ENCODE measurements around the gene GABBR2. TPM values are rescaled to one million over a fixed set of nuclear protein-coding genes. Genes with fewer than 3 reads are reported as not detected.

GABBR2 gene
- total RNA-seq, 2 experiments from 2014 or later = not detected

GRCh38 chr9:98500337-98500919 is 208.3 kb downstream of the GABBR2 start:
- no peak for DNase-seq (ENCODE audit: low spot score)
- H3K9me2 ChIP-seq (ENCODE audit: insufficient read depth, low read length) = no peaks in the 10 kb centered on the region

GRCh38 chr9:98495530-98495929 is 213.2 kb downstream of the GABBR2 start:
- no peaks in the 10 kb centered on the region for H3K79me2 ChIP-seq (ENCODE audit: insufficient read depth, low read depth, low read length)
- H3K9me3 ChIP-seq (ENCODE audit: low read length) = no peaks in the 10 kb centered on the region
- no peaks in the 10 kb centered on the region for H3K36me3 ChIP-seq (ENCODE audit: insufficient read depth, low read length)
- CTCF ChIA-PET (ENCODE audit: unreplicated experiment) = no interaction called here
- DNase-seq (ENCODE audit: low spot score) = no peak
- no peaks in the 10 kb centered on the region for H3K9me2 ChIP-seq (ENCODE audit: insufficient read depth, low read length)
- TF ChIP-seq CTCF (conservative IDR thresholded peaks at IDR 0.05; ENCODE audit: low read length) (no peak), EZH2phosphoT487 (IDR thresholded peaks at IDR 0.05; ENCODE audit: borderline replicate concordance, low read depth, low read length) (no peak)
- no peak overlapping the region for H3K27ac ChIP-seq (ENCODE audit: low read depth, low read length, poor library complexity, severe bottlenecking)
- intact Hi-C loops (cut with micrococcal nuclease; ENCODE audit: unreplicated experiment) = no loop called here
- H3K4me1 ChIP-seq (ENCODE audit: insufficient read depth, low read length, poor library complexity, severe bottlenecking) = no peaks in the 10 kb centered on the region
- no peak overlapping the region for H3K4me2 ChIP-seq (ENCODE audit: low read length)
- no peak overlapping the region for H2AFZ ChIP-seq (ENCODE audit: low read length)
- POLR2A ChIA-PET = interaction anchor here (1.0 kb wide), 1 partner anchor 347 kb away, joined by 3 read pairs; no protein-coding TSS in a partner anchor
- no TSS peak for BruUV-seq (replicated peaks)
- H4K20me1 ChIP-seq (ENCODE audit: insufficient read depth, low read length) = no peaks in the 10 kb centered on the region
- H3K4me3 ChIP-seq (ENCODE audit: low read depth, low read length, poor library complexity, severe bottlenecking) = no peak overlapping the region

More at GRCh38 chr9:98500337-98500919, 208.3 kb downstream of the GABBR2 start:
- Histone ChIP-seq H3K4me3 (ENCODE audit: low read depth, low read length, poor library complexity, severe bottlenecking) (no peak overlapping the region), H3K27ac (ENCODE audit: low read depth, low read length, poor library complexity, severe bottlenecking) (no peak overlapping the region), H3K9me3 (ENCODE audit: low read length) (no peaks in the 10 kb centered on the region), H3K36me3 (ENCODE audit: insufficient read depth, low read length) (no peaks in the 10 kb centered on the region), H3K4me2 (ENCODE audit: low read length) (no peak overlapping the region), H2AFZ (ENCODE audit: low read length) (no peak overlapping the region), H3K79me2 (ENCODE audit: insufficient read depth, low read depth, low read length) (no peaks in the 10 kb centered on the region), H4K20me1 (ENCODE audit: insufficient read depth, low read length) (no peaks in the 10 kb centered on the region), H3K4me1 (ENCODE audit: insufficient read depth, low read length, poor library complexity, severe bottlenecking) (no peaks in the 10 kb centered on the region)
- no TSS peak for BruUV-seq (replicated peaks)
- CTCF ChIA-PET (ENCODE audit: unreplicated experiment) = no interaction called here
- TF ChIP-seq EZH2phosphoT487 (IDR thresholded peaks at IDR 0.05; ENCODE audit: borderline replicate concordance, low read depth, low read length) = no peak
- no peak for TF ChIP-seq CTCF (conservative IDR thresholded peaks at IDR 0.05; ENCODE audit: low read length)
- intact Hi-C loops (cut with micrococcal nuclease; ENCODE audit: unreplicated experiment) = no loop called here
- POLR2A ChIA-PET = no interaction called here

- Histone ChIP-seq H3K4me3 (ENCODE audit: low read depth, low read length, poor library complexity, severe bottlenecking) (no peak overlapping the region), H3K4me2 (ENCODE audit: low read length) (no peak overlapping the region), H3K4me1 (ENCODE audit: insufficient read depth, low read length, poor library complexity, severe bottlenecking) (no peaks in the 10 kb centered on the region), H2AFZ (ENCODE audit: low read length) (no peak overlapping the region), H4K20me1 (ENCODE audit: insufficient read depth, low read length) (no peaks in the 10 kb centered on the region), H3K27ac (ENCODE audit: low read depth, low read length, poor library complexity, severe bottlenecking) (no peak overlapping the region), H3K36me3 (ENCODE audit: insufficient read depth, low read length) (no peaks in the 10 kb centered on the region), H3K79me2 (ENCODE audit: insufficient read depth, low read depth, low read length) (no peaks in the 10 kb centered on the region), H3K9me3 (ENCODE audit: low read length) (no peaks in the 10 kb centered on the region), H3K9me2 (ENCODE audit: insufficient read depth, low read length) (no peaks in the 10 kb centered on the region)
- TF ChIP-seq EZH2phosphoT487 (IDR thresholded peaks at IDR 0.05; ENCODE audit: borderline replicate concordance, low read depth, low read length) = no peak
- no peak for DNase-seq (ENCODE audit: low spot score)
- ChIA-PET POLR2A (no interaction called here), CTCF (ENCODE audit: unreplicated experiment) (no interaction called here)
- BruUV-seq (replicated peaks) = no TSS peak
- intact Hi-C loops (cut with micrococcal nuclease; ENCODE audit: unreplicated experiment) = no loop called here
Observed at GRCh38 chr9:98494852-98495251, 213.9 kb downstream of the GABBR2 start.
